Prostate gland (tissue), 2 donors: ENCODE data around the gene CCBE1. TPM values are rescaled to one million over a fixed set of nuclear protein-coding genes. Genes with fewer than 3 reads are reported as not detected.

Experiments used
- DNase-seq: peaks from one replicate; pipeline ENCODE4 v3.0.0-alpha.2; 2019; ENCODE audit warnings: low spot score
- H3K27ac ChIP-seq, 2 donors: fragments of 200-600 bp; sonication (generic); 2 replicates each; pipeline ENCODE4 v1.5.1; 2017 to 2019
- H3K27me3 ChIP-seq: fragments of 200-600 bp; sonication (generic); replicated peaks from 2 replicates; pipeline ENCODE4 v1.5.1; 2019; ENCODE audit not compliant: insufficient read depth
- H3K36me3 ChIP-seq, 2 donors: fragments of 200-600 bp; sonication (generic); 1 replicate in 1 of 2; 2 replicates in 1 of 2; pipeline versions ENCODE4 v1.5.1 to v1.8.1; 2017 to 2019
- H3K4me1 ChIP-seq: fragments of 200-600 bp; sonication (generic); replicated peaks from 2 replicates; pipeline ENCODE4 v1.5.1; 2019
- H3K4me3 ChIP-seq, 2 donors: fragments of 200-600 bp; sonication (generic); 2 replicates each; pipeline ENCODE4 v1.5.1; 2017 to 2019
- H3K9me3 ChIP-seq: fragments of 200-600 bp; sonication (generic); 2 replicates; pipeline ENCODE4 v1.5.1; 2017
- POLR2A ChIP-seq: fragments of 450-650 bp; IDR thresholded peaks from one replicate; pipeline ENCODE4 v1.6.1; 2016; ENCODE audit warnings: antibody characterized with exemption, mild to moderate bottlenecking
- POLR2AphosphoS5 ChIP-seq: sonication (generic); formaldehyde crosslinking; IDR thresholded peaks from one replicate; pipeline ENCODE4 v1.6.1; 2017; ENCODE audit warnings: antibody characterized with exemption
- WGBS: methylation state at CpG from one replicate; pipeline ENCODE4 v1.1.5; 2018; 5-methylcytosine and 5-hydroxymethylcytosine counted together
- intact Hi-C: fragments of 100-400 bp; cut with DNase I; formaldehyde crosslinking; loops from one replicate; pipeline ENCODE4 v1.14.2; 2022
- total RNA-seq, 2 donors: library from RNA; depleted of rRNA; stranded (reverse); fragments of >200 nt; gene quantifications; one replicate each; pipeline ENCODE4 v1.1.0, GENCODE V29; 2016
- TF ChIP-seq, protein P1 (sequence below), 4 experiments: fragments of 200-600 bp in 2 of 4; fragments of 450-650 bp in 2 of 4; sonication (generic) in 2 of 4; IDR thresholded peaks; 1 replicate in 3 of 4; 2 replicates in 1 of 4; pipeline ENCODE4 v1.5.1; 2016 to 2019; ENCODE audit warnings: antibody characterized with exemption in 4 of 4, mild to moderate bottlenecking in 2 of 4, moderate library complexity in 2 of 4

Gene CCBE1
- 1 to 10 TPM; 1.8 to 2.0 TPM for total RNA-seq

GRCh38 chr18:59697236-59697932, at the start of gene CCBE1:
Gene CCBE1, minus strand, starts transcription at chr18:59697423.
- H3K27me3 ChIP-seq = no peaks in the 10 kb centered on the region
- H3K4me3 ChIP-seq = peak within 1 kb of the TSS; percentile 34 to 36
- H3K4me1 ChIP-seq = peaks cover 6% of the 10 kb centered on the region
- H3K27ac ChIP-seq = peak within 1 kb of the TSS; percentile 29 to 58
- H3K9me3 ChIP-seq = no peaks in the 10 kb centered on the region
- DNase-seq = peak; percentile 43
- WGBS = under 1% methylated on average over 41 of the region's 46 CpGs
- TF ChIP-seq POLR2AphosphoS5 (peak; percentile 13), POLR2A (no peak)
- TF ChIP-seq, protein P1, sequence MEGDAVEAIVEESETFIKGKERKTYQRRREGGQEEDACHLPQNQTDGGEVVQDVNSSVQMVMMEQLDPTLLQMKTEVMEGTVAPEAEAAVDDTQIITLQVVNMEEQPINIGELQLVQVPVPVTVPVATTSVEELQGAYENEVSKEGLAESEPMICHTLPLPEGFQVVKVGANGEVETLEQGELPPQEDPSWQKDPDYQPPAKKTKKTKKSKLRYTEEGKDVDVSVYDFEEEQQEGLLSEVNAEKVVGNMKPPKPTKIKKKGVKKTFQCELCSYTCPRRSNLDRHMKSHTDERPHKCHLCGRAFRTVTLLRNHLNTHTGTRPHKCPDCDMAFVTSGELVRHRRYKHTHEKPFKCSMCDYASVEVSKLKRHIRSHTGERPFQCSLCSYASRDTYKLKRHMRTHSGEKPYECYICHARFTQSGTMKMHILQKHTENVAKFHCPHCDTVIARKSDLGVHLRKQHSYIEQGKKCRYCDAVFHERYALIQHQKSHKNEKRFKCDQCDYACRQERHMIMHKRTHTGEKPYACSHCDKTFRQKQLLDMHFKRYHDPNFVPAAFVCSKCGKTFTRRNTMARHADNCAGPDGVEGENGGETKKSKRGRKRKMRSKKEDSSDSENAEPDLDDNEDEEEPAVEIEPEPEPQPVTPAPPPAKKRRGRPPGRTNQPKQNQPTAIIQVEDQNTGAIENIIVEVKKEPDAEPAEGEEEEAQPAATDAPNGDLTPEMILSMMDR (IDR thresholded peaks at IDR 0.05) = peak; percentile 55 to 74 (median 64)
- intact Hi-C loops = loop anchor here (1.0 to 5.0 kb wide), 6 partner anchors 40 to 240 kb away; no protein-coding TSS in a partner anchor
- no peaks in the 10 kb centered on the region for H3K36me3 ChIP-seq

- intact Hi-C loops = no loop called here
- no peaks in the 10 kb centered on the region for H3K36me3 ChIP-seq
- no peak overlapping the region for H3K4me3 ChIP-seq
- TF ChIP-seq POLR2AphosphoS5 (no peak), POLR2A (no peak)
- TF ChIP-seq, protein P1 (IDR thresholded peaks at IDR 0.05) = no peak
- 85% methylated on average over 4 of the region's 4 CpGs for WGBS
- no peaks in the 10 kb centered on the region for H3K4me1 ChIP-seq
- no peaks in the 10 kb centered on the region for H3K27me3 ChIP-seq
- H3K27ac ChIP-seq = no peak overlapping the region
- DNase-seq = no peak
- H3K9me3 ChIP-seq = no peaks in the 10 kb centered on the region
Measured at GRCh38 chr18:59744271-59744721, 47.1 kb upstream of the CCBE1 start.

DNA sequence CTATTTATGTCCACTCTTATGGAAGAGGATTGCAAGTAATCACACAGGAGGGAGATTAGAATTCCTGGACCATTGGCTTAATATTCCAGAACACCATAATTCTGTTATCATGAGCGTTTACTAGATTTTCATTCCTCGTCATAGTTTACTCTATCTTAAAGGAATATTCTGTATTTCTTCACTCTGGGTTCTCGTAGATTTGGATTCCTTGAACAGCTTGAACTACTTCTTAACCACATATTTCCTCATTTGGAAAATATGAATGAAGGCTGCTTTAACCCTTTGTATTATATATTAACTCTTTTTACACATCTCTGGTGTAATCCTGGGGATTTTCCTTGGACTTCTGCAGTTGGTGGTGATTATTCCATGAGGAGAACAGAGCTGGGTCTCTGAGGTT, 46.3 kb upstream of the CCBE1 start:
- Histone ChIP-seq H3K27me3 (no peaks in the 10 kb centered on the region), H3K4me1 (no peaks in the 10 kb centered on the region), H3K36me3 (no peaks in the 10 kb centered on the region), H3K27ac (no peak overlapping the region), H3K4me3 (no peak overlapping the region), H3K9me3 (no peaks in the 10 kb centered on the region)
- 75% methylated on average over 3 of the region's 3 CpGs for WGBS
- DNase-seq = no peak
- intact Hi-C loops = no loop called here
- no peak for TF ChIP-seq POLR2A

DNA sequence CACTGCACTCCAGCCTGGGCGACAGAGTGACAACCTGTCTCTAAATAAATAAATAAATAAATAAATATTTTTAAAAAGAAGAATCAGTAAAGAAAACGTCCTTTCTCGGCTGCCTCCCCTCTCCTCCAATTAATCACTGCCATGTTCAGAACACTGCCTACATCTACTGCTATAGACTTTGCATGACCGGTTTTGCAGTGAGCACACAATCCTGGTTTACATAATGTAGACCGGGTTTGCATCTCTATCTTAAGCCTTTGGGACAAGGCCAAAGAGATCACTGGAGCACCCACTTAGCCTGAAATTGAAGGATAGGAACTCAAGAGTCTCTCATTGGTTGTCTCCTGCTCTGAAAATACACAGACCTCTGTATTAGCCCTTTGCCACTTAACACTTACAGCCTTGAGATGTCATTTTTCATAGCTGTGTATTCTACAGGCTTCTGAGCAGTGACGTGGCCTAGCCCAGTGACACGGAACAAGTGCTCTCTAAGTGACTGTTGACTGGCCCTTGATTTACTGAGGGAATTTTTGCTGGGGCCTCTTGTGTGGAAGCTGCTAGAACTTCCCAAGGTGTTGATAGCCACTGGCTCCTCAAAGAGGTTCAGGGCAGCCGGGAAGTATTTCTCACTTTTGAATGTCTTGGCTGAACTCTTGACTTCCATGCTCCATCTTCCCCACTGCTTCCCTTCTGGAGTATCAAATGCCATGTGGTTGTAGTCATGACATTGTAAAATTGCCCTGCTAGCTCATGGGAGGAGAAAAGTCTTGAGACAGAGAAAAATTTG, 45.3 kb upstream of the CCBE1 start:
- no peak for DNase-seq
- no peak overlapping the region for H3K4me3 ChIP-seq
- H3K27ac ChIP-seq = no peak overlapping the region
- intact Hi-C loops = no loop called here
- WGBS = 69% methylated on average over 8 of the region's 8 CpGs
- no peaks in the 10 kb centered on the region for H3K27me3 ChIP-seq
- no peaks in the 10 kb centered on the region for H3K36me3 ChIP-seq
- H3K9me3 ChIP-seq = no peaks in the 10 kb centered on the region
- no peaks in the 10 kb centered on the region for H3K4me1 ChIP-seq
- TF ChIP-seq POLR2AphosphoS5 = no peak
- TF ChIP-seq POLR2A = no peak
- TF ChIP-seq, protein P1 (IDR thresholded peaks at IDR 0.05) = no peak

GRCh38 chr18:59740141-59740540, 42.9 kb upstream of the CCBE1 start:
- Histone ChIP-seq H3K4me3 (no peak overlapping the region), H3K36me3 (no peaks in the 10 kb centered on the region), H3K27me3 (no peaks in the 10 kb centered on the region), H3K27ac (no peak overlapping the region), H3K4me1 (no peaks in the 10 kb centered on the region), H3K9me3 (no peaks in the 10 kb centered on the region)
- intact Hi-C loops = no loop called here
- no peak for DNase-seq
- TF ChIP-seq POLR2A (no peak), POLR2AphosphoS5 (no peak)
- TF ChIP-seq, protein P1 (IDR thresholded peaks at IDR 0.05) = no peak
